ENCODE data around the gene TRIM2. TPM values are rescaled to one million over a fixed set of nuclear protein-coding genes. Genes with fewer than 3 reads are reported as not detected.
A peak's percentile ranks its signal among the peaks of the same experiment; 100 is the strongest.
"Not testable (repeated sequence)": the region's sequence is repeated elsewhere in the genome, so short reads cannot be mapped to it uniquely, and the experiment has no call there.

TRIM2 gene
- total and polyA plus RNA-seq, 2 donors (not counting 1 experiment from before 2014, with no cell fraction given), result 39.6 to 90.8 TPM

GRCh38 chr4:153198719-153199118, 5.5 kb upstream of the TRIM2 start:
- Histone ChIP-seq H3K4me2 (ENCODE audit: extremely low read depth, insufficient read depth, low read length) (no peak overlapping the region), H3K9ac (ENCODE audit: insufficient read depth, low read length) (no peak overlapping the region), H3K4me1 (ENCODE audit: control insufficient read depth, extremely low read depth, insufficient read depth, low read length) (no peaks in the 10 kb centered on the region), H3K27me3 (ENCODE audit: control insufficient read depth, insufficient read depth, low read length) (no peaks in the 10 kb centered on the region), H3K4me3 (replicated peaks in 1 of 4; ENCODE audit: control extremely low read depth in 1 of 4, insufficient read depth in 1 of 4, low read depth in 3 of 4, low read length in 4 of 4) (no peak overlapping the region), H3K27ac (ENCODE audit: insufficient read depth, low read length) (no peak overlapping the region), H3K79me2 (ENCODE audit: control insufficient read depth, insufficient read depth, low read length) (no peaks in the 10 kb centered on the region), H4K20me1 (ENCODE audit: control insufficient read depth, extremely low read depth, insufficient read depth, low read length) (no peaks in the 10 kb centered on the region), H3K36me3 (ENCODE audit: control insufficient read depth, insufficient read depth, low read length) (no peaks in the 10 kb centered on the region), H2AFZ (ENCODE audit: low read length) (no peak overlapping the region), H3K9me3 (ENCODE audit: control insufficient read depth, insufficient read depth, low read depth, low read length) (no peaks in the 10 kb centered on the region)
- no peak for TF ChIP-seq EZH2 (IDR thresholded peaks at IDR 0.05; ENCODE audit: low read length, missing control alignments)
- no peak for TF ChIP-seq CTCF (conservative IDR thresholded peaks at IDR 0.05 in 1 of 2, IDR thresholded peaks at IDR 0.05 in 1 of 2; ENCODE audit: low read depth in 1 of 2, low read length in 2 of 2)
- no peak for DNase-seq (ENCODE audit: low read depth in 2 of 2)

GRCh38 chr4:153203746-153204145, 497 bp upstream of the TRIM2 start:
- H3K27ac ChIP-seq (ENCODE audit: insufficient read depth, low read length); H3K9me3 ChIP-seq (ENCODE audit: control insufficient read depth, insufficient read depth, low read depth, low read length); H3K4me1 ChIP-seq (ENCODE audit: control insufficient read depth, extremely low read depth, insufficient read depth, low read length); H3K9ac ChIP-seq (ENCODE audit: insufficient read depth, low read length); H3K27me3 ChIP-seq (ENCODE audit: control insufficient read depth, insufficient read depth, low read length); H3K36me3 ChIP-seq (ENCODE audit: control insufficient read depth, insufficient read depth, low read length); DNase-seq (ENCODE audit: low read depth in 2 of 2); H3K79me2 ChIP-seq (ENCODE audit: control insufficient read depth, insufficient read depth, low read length); H4K20me1 ChIP-seq (ENCODE audit: control insufficient read depth, extremely low read depth, insufficient read depth, low read length): not testable (repeated sequence)
- peak overlapping the region; percentile 33 to 54 (median 41) for H3K4me3 ChIP-seq (replicated peaks in 1 of 4; ENCODE audit: control extremely low read depth in 1 of 4, insufficient read depth in 1 of 4, low read depth in 3 of 4, low read length in 4 of 4)
- H2AFZ ChIP-seq (ENCODE audit: low read length), result peak overlapping the region; percentile 56
- H3K4me2 ChIP-seq (ENCODE audit: extremely low read depth, insufficient read depth, low read length), result peak overlapping the region; percentile 80

GRCh38 chr4:153204728-153205648, 745 bp downstream of the TRIM2 start:
- H3K79me2 ChIP-seq (ENCODE audit: control insufficient read depth, insufficient read depth, low read length), result no peaks in the 10 kb centered on the region
- H3K4me2 ChIP-seq (ENCODE audit: extremely low read depth, insufficient read depth, low read length), result peak overlapping the region; percentile 80
- H4K20me1 ChIP-seq (ENCODE audit: control insufficient read depth, extremely low read depth, insufficient read depth, low read length), result no peaks in the 10 kb centered on the region
- no peak overlapping the region for H3K27ac ChIP-seq (ENCODE audit: insufficient read depth, low read length)
- no peaks in the 10 kb centered on the region for H3K27me3 ChIP-seq (ENCODE audit: control insufficient read depth, insufficient read depth, low read length)
- no peak for TF ChIP-seq EZH2 (IDR thresholded peaks at IDR 0.05; ENCODE audit: low read length, missing control alignments)
- no peak for TF ChIP-seq CTCF (conservative IDR thresholded peaks at IDR 0.05 in 1 of 2, IDR thresholded peaks at IDR 0.05 in 1 of 2; ENCODE audit: low read depth in 1 of 2, low read length in 2 of 2)
- DNase-seq (ENCODE audit: low read depth in 2 of 2), result no peak
- H3K9me3 ChIP-seq (ENCODE audit: control insufficient read depth, insufficient read depth, low read depth, low read length), result no peaks in the 10 kb centered on the region
- no peak overlapping the region for H3K9ac ChIP-seq (ENCODE audit: insufficient read depth, low read length)
- H3K4me1 ChIP-seq (ENCODE audit: control insufficient read depth, extremely low read depth, insufficient read depth, low read length), result peaks cover 3% of the 10 kb centered on the region
- H3K4me3 ChIP-seq (replicated peaks in 1 of 4; ENCODE audit: control extremely low read depth in 1 of 4, insufficient read depth in 1 of 4, low read depth in 3 of 4, low read length in 4 of 4), result peak overlapping the region; percentile 33 to 54 (median 41)
- H2AFZ ChIP-seq (ENCODE audit: low read length), result peak overlapping the region; percentile 56
- no peaks in the 10 kb centered on the region for H3K36me3 ChIP-seq (ENCODE audit: control insufficient read depth, insufficient read depth, low read length)
